HTERT RPE-1 (cell line): ENCODE data around the gene BEGAIN.

Experiments used
- in situ Hi-C: fragments of 300-500 bp; cut with MboI; formaldehyde crosslinking; loops from 4 replicates; pipeline ENCODE4 v1.14.3; 2020; ENCODE audit warnings: low sequenced_read_pairs

The BEGAIN gene

GRCh38 chr14:100571837-100572236 is 15.4 kb downstream of the BEGAIN start:
- in situ Hi-C loops = no loop called here

GRCh38 chr14:100570726-100571454 is 16.3 kb downstream of the BEGAIN start:
- in situ Hi-C loops = no loop called here

GRCh38 chr14:100569734-100570286 is 17.4 kb downstream of the BEGAIN start:
- in situ Hi-C loops = no loop called here

GRCh38 chr14:100568998-100569733 is 18.1 kb downstream of the BEGAIN start:
- in situ Hi-C loops = no loop called here

GRCh38 chr14:100568164-100568997 is 18.8 kb downstream of the BEGAIN start:
- in situ Hi-C loops = no loop called here

- in situ Hi-C loops = no loop called here
Measured at GRCh38 chr14:100567877-100568163, 19.4 kb downstream of the BEGAIN start.

GRCh38 chr14:100567009-100567876 is 20.0 kb downstream of the BEGAIN start:
- in situ Hi-C loops = no loop called here

GRCh38 chr14:100566586-100566985 is 20.6 kb downstream of the BEGAIN start:
- in situ Hi-C loops = no loop called here

- in situ Hi-C loops = no loop called here
Measured at GRCh38 chr14:100566119-100566518, 21.1 kb downstream of the BEGAIN start.

GRCh38 chr14:100565650-100566049 is 21.6 kb downstream of the BEGAIN start:
- in situ Hi-C loops = no loop called here

- in situ Hi-C loops = no loop called here
Measured at GRCh38 chr14:100564512-100564911, 22.7 kb downstream of the BEGAIN start.

GRCh38 chr14:100562751-100563150 is 24.5 kb downstream of the BEGAIN start:
- in situ Hi-C loops = no loop called here

GRCh38 chr14:100561005-100561404 is 26.2 kb downstream of the BEGAIN start:
- in situ Hi-C loops = no loop called here

GRCh38 chr14:100560471-100560870 is 26.7 kb downstream of the BEGAIN start:
- in situ Hi-C loops = no loop called here

GRCh38 chr14:100559455-100559854 is 27.8 kb downstream of the BEGAIN start:
- in situ Hi-C loops = no loop called here

- in situ Hi-C loops = no loop called here
Measured at GRCh38 chr14:100558966-100559365, 28.3 kb downstream of the BEGAIN start.

GRCh38 chr14:100558226-100558625 is 29.0 kb downstream of the BEGAIN start:
- in situ Hi-C loops = no loop called here

- in situ Hi-C loops = no loop called here
Measured at GRCh38 chr14:100557658-100558057, 29.6 kb downstream of the BEGAIN start.

- in situ Hi-C loops = no loop called here
Measured at GRCh38 chr14:100556936-100557505, 30.2 kb downstream of the BEGAIN start.

- in situ Hi-C loops = no loop called here
Measured at GRCh38 chr14:100556140-100556475, 31.1 kb downstream of the BEGAIN start.
